SK-N-SH (cell line): ENCODE measurements around the gene IL20.

Source experiments
- CTCF ChIP-seq: fragments of 200-600 bp; sonication (generic); IDR thresholded peaks from 2 replicates; pipeline ENCODE4 v1.6.1; 2017; ENCODE audit warnings: antibody characterized with exemption, mild to moderate bottlenecking, moderate library complexity
- MXI1 ChIP-seq: IDR thresholded peaks from 2 replicates; pipeline ENCODE4 v1.6.1; 2012; ENCODE audit warnings: mild to moderate bottlenecking, low read depth, low read length, improper control_type of control experiment

GRCh38 chr1:206826394-206826793 lies 39.0 kb upstream of the IL20 start:
- TF ChIP-seq CTCF (no peak), MXI1 (no peak)
